ENCODE measurements around the gene LCNL1. TPM values are rescaled to one million over a fixed set of nuclear protein-coding genes. Genes with fewer than 3 reads are reported as not detected.

Gene LCNL1
- total RNA-seq, 1 experiment from 2014 or later = not detected

DNA sequence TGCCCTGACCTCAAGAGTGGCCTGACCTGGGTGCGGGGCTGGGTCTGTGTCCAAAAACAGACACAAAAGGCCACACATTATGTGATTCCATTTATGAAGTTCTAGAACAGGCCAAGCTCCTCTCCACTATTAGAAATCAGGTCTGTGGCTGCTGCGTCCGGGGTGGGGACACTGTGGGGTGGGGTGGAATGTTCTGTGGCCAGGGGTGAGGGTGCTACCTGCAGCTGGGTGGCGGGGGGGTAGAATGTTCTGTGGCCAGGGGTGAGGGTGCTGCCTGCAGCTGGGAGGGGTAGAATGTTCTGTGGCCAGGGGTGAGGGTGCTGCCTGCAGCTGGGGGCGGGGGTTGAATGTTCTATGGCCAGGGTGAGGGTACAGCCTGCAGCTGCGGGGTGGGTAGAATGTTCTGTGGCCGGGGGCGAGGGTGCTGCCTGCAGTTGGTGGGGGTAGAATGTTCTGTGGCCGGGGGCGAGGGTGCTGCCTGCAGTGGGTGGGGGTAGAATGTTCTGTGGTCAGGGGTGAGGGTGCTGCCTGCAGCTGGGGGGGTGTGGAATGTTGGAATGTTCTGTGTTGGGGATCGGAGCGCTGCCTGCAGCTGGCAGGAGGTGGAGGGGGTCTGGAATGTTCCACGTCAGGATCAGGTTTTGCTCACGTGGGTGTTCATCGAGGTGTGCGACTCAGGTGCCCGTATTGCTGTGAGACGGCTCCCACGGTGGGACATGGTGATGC, 22.4 kb upstream of the LCNL1 start:
- H3K27me3 ChIP-seq (replicated peaks; ENCODE audit: insufficient read depth, low read depth, low read length, poor library complexity) = no peaks in the 10 kb centered on the region
- H3K36me3 ChIP-seq (ENCODE audit: insufficient read depth, low read length, poor library complexity, severe bottlenecking) = no peaks in the 10 kb centered on the region
- no peaks in the 10 kb centered on the region for H3K4me1 ChIP-seq (ENCODE audit: insufficient read depth, low read length, poor library complexity, severe bottlenecking)
- TF ChIP-seq EZH2 (IDR thresholded peaks at IDR 0.05; ENCODE audit: borderline replicate concordance, low read depth, low read length, poor library complexity, severe bottlenecking) = no peak
- TF ChIP-seq, protein P1, sequence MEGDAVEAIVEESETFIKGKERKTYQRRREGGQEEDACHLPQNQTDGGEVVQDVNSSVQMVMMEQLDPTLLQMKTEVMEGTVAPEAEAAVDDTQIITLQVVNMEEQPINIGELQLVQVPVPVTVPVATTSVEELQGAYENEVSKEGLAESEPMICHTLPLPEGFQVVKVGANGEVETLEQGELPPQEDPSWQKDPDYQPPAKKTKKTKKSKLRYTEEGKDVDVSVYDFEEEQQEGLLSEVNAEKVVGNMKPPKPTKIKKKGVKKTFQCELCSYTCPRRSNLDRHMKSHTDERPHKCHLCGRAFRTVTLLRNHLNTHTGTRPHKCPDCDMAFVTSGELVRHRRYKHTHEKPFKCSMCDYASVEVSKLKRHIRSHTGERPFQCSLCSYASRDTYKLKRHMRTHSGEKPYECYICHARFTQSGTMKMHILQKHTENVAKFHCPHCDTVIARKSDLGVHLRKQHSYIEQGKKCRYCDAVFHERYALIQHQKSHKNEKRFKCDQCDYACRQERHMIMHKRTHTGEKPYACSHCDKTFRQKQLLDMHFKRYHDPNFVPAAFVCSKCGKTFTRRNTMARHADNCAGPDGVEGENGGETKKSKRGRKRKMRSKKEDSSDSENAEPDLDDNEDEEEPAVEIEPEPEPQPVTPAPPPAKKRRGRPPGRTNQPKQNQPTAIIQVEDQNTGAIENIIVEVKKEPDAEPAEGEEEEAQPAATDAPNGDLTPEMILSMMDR (conservative IDR thresholded peaks at IDR 0.05; ENCODE audit: low read depth, low read length) = no peak
- ChIA-PET CTCF (no interaction called here), POLR2A (ENCODE audit: low non-redundant PET) (no interaction called here)
- H3K4me3 ChIP-seq (ENCODE audit: low read depth, low read length, poor library complexity, severe bottlenecking) = no peak overlapping the region
- H3K27ac ChIP-seq (ENCODE audit: low read depth, low read length, poor library complexity, severe bottlenecking) = no peak overlapping the region
- intact Hi-C loops (cut with micrococcal nuclease; ENCODE audit: unreplicated experiment) = no loop called here
- no peaks in the 10 kb centered on the region for H3K9me3 ChIP-seq (ENCODE audit: low read depth, low read length, poor library complexity, severe bottlenecking)
- no TSS peak for BruUV-seq (replicated peaks)
- DNase-seq (ENCODE audit: low spot score) = no peak

DNA sequence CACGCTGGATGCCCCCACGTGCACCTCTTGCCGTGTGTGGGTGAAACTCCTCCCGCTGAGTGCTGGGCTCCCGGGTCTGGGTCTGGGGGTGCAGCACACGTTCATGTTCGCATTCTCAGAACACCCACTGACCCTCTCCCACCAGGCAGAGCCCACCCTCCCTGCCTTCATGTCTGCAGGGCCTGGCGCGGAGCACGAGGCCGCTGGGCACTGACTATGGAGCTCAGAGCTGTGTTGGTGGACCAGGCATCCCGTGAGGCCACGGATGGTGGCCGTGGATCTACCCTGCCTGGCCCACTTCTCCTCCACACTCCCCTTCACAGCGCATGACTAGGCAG, 21.9 kb upstream of the LCNL1 start:
- no TSS peak for BruUV-seq (replicated peaks)
- intact Hi-C loops (cut with micrococcal nuclease; ENCODE audit: unreplicated experiment) = no loop called here
- ChIA-PET POLR2A (ENCODE audit: low non-redundant PET) (no interaction called here), CTCF (no interaction called here)
- H3K9me3 ChIP-seq (ENCODE audit: low read depth, low read length, poor library complexity, severe bottlenecking) = no peaks in the 10 kb centered on the region
- no peak for DNase-seq (ENCODE audit: low spot score)
- H3K4me3 ChIP-seq (ENCODE audit: low read depth, low read length, poor library complexity, severe bottlenecking) = no peak overlapping the region
- H3K36me3 ChIP-seq (ENCODE audit: insufficient read depth, low read length, poor library complexity, severe bottlenecking) = no peaks in the 10 kb centered on the region
- TF ChIP-seq EZH2 (IDR thresholded peaks at IDR 0.05; ENCODE audit: borderline replicate concordance, low read depth, low read length, poor library complexity, severe bottlenecking) = no peak
- TF ChIP-seq, protein P1 (conservative IDR thresholded peaks at IDR 0.05; ENCODE audit: low read depth, low read length) = no peak
- H3K27me3 ChIP-seq (replicated peaks; ENCODE audit: insufficient read depth, low read depth, low read length, poor library complexity) = no peaks in the 10 kb centered on the region
- peaks cover under 1% of the 10 kb centered on the region for H3K4me1 ChIP-seq (ENCODE audit: insufficient read depth, low read length, poor library complexity, severe bottlenecking)
- H3K27ac ChIP-seq (ENCODE audit: low read depth, low read length, poor library complexity, severe bottlenecking) = no peak overlapping the region

DNA sequence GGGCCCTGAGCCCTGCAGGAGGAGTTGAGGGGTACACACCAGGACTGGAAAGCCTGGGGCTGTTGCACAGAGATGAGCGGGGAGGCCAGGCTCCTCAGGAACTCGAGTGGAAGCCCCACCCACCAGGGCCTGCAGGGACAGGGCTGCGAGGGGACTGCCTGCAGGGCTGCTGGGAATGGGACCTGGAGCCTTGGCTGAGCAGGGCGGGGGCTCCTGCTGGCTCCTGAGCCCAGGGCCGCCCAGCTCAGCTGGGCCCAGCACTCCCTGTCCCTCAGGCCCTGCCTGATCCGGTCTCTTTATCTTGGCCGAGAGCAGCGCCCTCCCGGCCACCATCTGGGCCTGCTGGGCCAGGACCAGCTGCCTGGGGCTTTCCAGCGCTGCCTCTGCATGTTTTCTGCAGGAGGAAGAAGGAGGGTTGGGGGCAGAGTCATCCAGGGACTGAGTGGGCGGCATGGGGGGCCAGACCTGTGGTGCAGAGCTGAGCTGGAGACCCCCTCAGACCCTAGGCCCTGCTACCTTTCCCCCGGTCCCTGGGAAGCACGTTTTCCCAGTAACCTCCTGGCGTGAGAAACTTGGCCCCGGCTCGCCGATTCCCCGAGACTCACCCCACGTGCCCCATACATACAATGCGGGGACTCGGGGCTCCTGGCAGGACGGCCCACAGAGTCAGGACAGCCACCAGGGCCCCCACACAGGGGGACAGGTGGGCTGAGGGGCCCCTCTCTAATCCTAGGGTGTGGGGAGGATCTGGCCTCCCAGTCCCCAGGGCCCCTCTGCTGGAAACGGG, 21.3 kb upstream of the LCNL1 start:
- no peak overlapping the region for H3K27ac ChIP-seq (ENCODE audit: low read depth, low read length, poor library complexity, severe bottlenecking)
- ChIA-PET POLR2A (ENCODE audit: low non-redundant PET) (no interaction called here), CTCF (no interaction called here)
- no peak for DNase-seq (ENCODE audit: low spot score)
- BruUV-seq (replicated peaks) = no TSS peak
- H3K4me3 ChIP-seq (ENCODE audit: low read depth, low read length, poor library complexity, severe bottlenecking) = no peak overlapping the region
- peaks cover 4% of the 10 kb centered on the region for H3K4me1 ChIP-seq (ENCODE audit: insufficient read depth, low read length, poor library complexity, severe bottlenecking)
- no peaks in the 10 kb centered on the region for H3K9me3 ChIP-seq (ENCODE audit: low read depth, low read length, poor library complexity, severe bottlenecking)
- no peaks in the 10 kb centered on the region for H3K36me3 ChIP-seq (ENCODE audit: insufficient read depth, low read length, poor library complexity, severe bottlenecking)
- no peaks in the 10 kb centered on the region for H3K27me3 ChIP-seq (replicated peaks; ENCODE audit: insufficient read depth, low read depth, low read length, poor library complexity)
- intact Hi-C loops (cut with micrococcal nuclease; ENCODE audit: unreplicated experiment) = no loop called here
- TF ChIP-seq, protein P1 (conservative IDR thresholded peaks at IDR 0.05; ENCODE audit: low read depth, low read length) = no peak
- no peak for TF ChIP-seq EZH2 (IDR thresholded peaks at IDR 0.05; ENCODE audit: borderline replicate concordance, low read depth, low read length, poor library complexity, severe bottlenecking)

All from A673 (cell line).